Lower lobe of right lung (tissue), 2 donors: ENCODE measurements around the gene TRMT11. TPM values are rescaled to one million over a fixed set of nuclear protein-coding genes. Genes with fewer than 3 reads are reported as not detected.

ENCODE experiments used
- ATAC-seq, 2 donors: fragments of 200-7000 bp; cut with Tn5 transposase; one replicate each; pipeline ENCODE4 v1.9.1; 2020 to 2022; ENCODE audit warnings: mild to moderate bottlenecking in 2 of 2, moderate library complexity in 2 of 2
- DNase-seq: peaks from one replicate; pipeline ENCODE4 v3.0.0-alpha.2; 2020
- H3K27ac ChIP-seq: fragments of 200-600 bp; one replicate; pipeline ENCODE4 v1.8.0; 2022
- H3K27me3 ChIP-seq: fragments of 200-600 bp; one replicate; pipeline ENCODE4 v1.8.0; 2022; ENCODE audit warnings: low read depth
- H3K36me3 ChIP-seq: fragments of 200-600 bp; one replicate; pipeline ENCODE4 v1.8.0; 2022; ENCODE audit warnings: mild to moderate bottlenecking
- H3K4me1 ChIP-seq: fragments of 200-600 bp; one replicate; pipeline ENCODE4 v1.8.0; 2022
- H3K4me3 ChIP-seq: fragments of 200-600 bp; one replicate; pipeline ENCODE4 v1.8.0; 2022; ENCODE audit warnings: mild to moderate bottlenecking
- H3K9me3 ChIP-seq: fragments of 200-600 bp; one replicate; pipeline ENCODE4 v1.8.0; 2022
- intact Hi-C: fragments of 100-400 bp; cut with DNase I; formaldehyde crosslinking; loops from one replicate; pipeline ENCODE4 v1.11.0; 2022
- total RNA-seq: library from RNA; stranded (reverse); fragmentation: NEBNext Ultra II Directional; extraction: Animal tissue kit (Norgen Biotek cat#: 25700); gene quantifications from one replicate; pipeline ENCODE4 v1.2.1, GENCODE V29; 2021
- TF ChIP-seq, protein P1 (sequence below): fragments of 200-600 bp; IDR thresholded peaks from one replicate; pipeline ENCODE4 v1.8.0; 2022; ENCODE audit warnings: antibody characterized with exemption, mild to moderate bottlenecking
- donor health status: DM: no; HTN: yes; CAD: no; lungs with severe emphysema.

TRMT11 gene
- total RNA-seq, 1 donor from 2014 or later = 17.1 TPM

DNA sequence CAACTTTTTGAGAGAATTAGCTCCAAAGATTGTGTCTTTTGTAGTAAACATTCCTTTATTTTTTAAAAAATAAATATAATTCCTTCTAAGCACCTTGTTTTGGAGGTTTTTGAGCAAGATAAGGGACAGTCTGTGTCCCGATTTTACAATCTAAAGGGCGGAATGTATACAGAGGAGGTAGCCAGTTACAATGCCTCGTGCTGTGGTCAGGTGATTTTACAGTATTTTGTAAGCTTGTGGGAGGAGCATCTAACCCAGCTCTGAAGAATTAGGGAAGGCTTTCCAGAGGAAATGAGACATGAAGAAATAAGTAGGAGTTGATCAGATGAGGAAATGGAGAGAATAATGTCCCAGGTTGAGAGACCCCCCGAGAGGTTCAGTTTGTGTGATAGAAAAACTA, 28.5 kb upstream of the TRMT11 start:
- Histone ChIP-seq H3K27me3 (no peaks in the 10 kb centered on the region), H3K4me3 (peak overlapping the region; percentile 95), H3K36me3 (no peaks in the 10 kb centered on the region), H3K9me3 (no peaks in the 10 kb centered on the region), H3K4me1 (peaks cover 25% of the 10 kb centered on the region), H3K27ac (peak overlapping the region; percentile 95)
- intact Hi-C loops = no loop called here
- ATAC-seq (peak; percentile 64 to 72), DNase-seq (no peak)
- TF ChIP-seq, protein P1, sequence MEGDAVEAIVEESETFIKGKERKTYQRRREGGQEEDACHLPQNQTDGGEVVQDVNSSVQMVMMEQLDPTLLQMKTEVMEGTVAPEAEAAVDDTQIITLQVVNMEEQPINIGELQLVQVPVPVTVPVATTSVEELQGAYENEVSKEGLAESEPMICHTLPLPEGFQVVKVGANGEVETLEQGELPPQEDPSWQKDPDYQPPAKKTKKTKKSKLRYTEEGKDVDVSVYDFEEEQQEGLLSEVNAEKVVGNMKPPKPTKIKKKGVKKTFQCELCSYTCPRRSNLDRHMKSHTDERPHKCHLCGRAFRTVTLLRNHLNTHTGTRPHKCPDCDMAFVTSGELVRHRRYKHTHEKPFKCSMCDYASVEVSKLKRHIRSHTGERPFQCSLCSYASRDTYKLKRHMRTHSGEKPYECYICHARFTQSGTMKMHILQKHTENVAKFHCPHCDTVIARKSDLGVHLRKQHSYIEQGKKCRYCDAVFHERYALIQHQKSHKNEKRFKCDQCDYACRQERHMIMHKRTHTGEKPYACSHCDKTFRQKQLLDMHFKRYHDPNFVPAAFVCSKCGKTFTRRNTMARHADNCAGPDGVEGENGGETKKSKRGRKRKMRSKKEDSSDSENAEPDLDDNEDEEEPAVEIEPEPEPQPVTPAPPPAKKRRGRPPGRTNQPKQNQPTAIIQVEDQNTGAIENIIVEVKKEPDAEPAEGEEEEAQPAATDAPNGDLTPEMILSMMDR = no peak

DNA sequence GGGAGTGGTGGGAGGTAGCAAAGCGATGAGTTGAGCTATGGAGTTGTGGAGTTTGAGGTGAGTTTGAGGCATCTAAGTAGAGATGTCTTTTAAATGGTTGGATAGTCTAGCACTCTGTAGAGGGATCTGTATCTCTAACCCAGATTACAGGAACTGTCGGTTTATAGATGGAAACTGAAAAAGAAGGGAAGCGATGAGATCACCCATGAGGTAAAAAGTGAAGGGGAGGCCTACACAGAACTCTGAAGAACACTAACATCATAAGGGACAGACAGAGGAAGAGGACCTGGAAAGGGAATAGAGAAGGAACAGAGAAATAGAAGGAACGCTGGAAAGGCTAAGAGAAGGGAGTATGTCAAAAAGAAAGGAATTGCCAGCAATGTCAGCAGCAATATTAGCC, 27.3 kb upstream of the TRMT11 start:
- Histone ChIP-seq H3K36me3 (no peaks in the 10 kb centered on the region), H3K27ac (peak overlapping the region; percentile 95), H3K27me3 (no peaks in the 10 kb centered on the region), H3K4me1 (peaks cover 25% of the 10 kb centered on the region), H3K9me3 (no peaks in the 10 kb centered on the region), H3K4me3 (no peak overlapping the region)
- ATAC-seq (no peak), DNase-seq (no peak)
- TF ChIP-seq, protein P1 = no peak
- intact Hi-C loops = no loop called here

DNA sequence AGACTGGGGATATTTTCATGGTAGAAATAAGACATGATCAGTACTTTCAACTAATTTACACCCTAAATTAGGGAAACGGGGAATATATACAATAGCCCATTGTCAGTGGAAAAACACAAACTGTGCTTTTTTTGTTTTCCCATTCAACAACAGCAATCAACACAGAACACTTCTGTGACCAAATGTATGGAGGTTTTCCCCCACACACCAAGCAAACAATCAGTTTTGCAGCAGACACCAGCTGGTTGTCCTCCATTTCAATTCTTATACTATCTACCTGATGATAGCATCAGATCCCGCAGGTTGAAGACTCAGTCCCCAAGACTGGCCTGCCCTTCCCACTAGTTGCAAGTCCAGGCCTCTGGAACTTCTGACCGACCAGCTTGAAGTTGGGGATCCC, 25.2 kb upstream of the TRMT11 start:
- Histone ChIP-seq H3K36me3 (no peaks in the 10 kb centered on the region), H3K4me3 (no peak overlapping the region), H3K9me3 (no peaks in the 10 kb centered on the region), H3K27me3 (no peaks in the 10 kb centered on the region), H3K4me1 (peaks cover 25% of the 10 kb centered on the region), H3K27ac (no peak overlapping the region)
- ATAC-seq (no peak), DNase-seq (no peak)
- TF ChIP-seq, protein P1 = no peak
- intact Hi-C loops = no loop called here

DNA sequence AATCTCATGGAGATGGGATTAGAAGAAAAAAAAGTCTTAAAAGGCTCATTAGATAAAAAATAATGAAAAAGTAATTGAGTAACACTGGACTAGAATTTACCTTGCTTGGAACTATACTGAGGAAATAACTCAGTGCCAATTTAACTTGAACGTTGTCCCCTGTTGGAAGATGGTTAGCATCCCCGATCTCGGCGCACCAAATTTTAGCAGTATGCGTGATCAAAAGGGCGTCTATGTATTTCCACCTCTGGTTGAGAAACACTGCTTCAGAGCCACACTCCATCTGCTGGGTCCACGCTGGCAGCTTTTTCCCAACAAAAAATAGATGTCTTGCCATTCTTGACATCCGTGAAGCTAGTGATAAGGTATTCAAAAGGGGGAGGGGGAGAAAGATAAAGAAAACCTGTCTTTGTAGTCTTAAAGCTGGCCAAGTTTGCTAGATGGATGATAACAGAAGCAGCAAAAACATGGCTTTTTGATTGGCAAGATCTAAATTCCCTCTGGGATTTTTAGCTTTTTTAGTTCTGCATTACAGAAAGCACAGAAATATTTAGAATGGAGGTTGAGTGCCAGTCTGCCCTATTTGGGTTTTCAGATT, 23.3 kb upstream of the TRMT11 start:
- ATAC-seq (no peak), DNase-seq (no peak)
- Histone ChIP-seq H3K4me1 (peaks cover 18% of the 10 kb centered on the region), H3K9me3 (no peaks in the 10 kb centered on the region), H3K36me3 (peaks cover 5% of the 10 kb centered on the region), H3K27me3 (no peaks in the 10 kb centered on the region), H3K4me3 (no peak overlapping the region), H3K27ac (no peak overlapping the region)
- intact Hi-C loops = no loop called here
- TF ChIP-seq, protein P1 = no peak

DNA sequence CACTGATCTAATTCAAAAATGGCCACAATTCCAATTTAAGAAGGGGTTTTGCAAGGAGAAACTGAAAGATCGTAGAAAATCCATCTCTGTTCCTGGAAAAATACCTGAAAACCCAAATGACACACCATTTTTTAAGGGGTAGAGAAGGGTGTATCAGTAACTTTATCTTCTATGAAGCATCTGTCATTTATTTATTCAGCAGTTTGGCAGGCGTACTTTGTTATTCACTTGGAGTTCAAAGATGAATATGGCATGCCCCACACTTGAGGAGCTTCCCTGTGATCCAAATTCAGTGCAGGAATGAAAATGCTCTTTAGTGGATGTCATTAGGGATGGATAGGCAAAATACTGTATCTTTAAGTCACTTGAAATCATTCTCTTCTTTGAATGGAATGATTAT, 22.5 kb upstream of the TRMT11 start:
- no peak for DNase-seq
- Histone ChIP-seq H3K27ac (no peak overlapping the region), H3K9me3 (no peaks in the 10 kb centered on the region), H3K4me3 (no peak overlapping the region), H3K27me3 (no peaks in the 10 kb centered on the region), H3K36me3 (peaks cover 5% of the 10 kb centered on the region), H3K4me1 (peaks cover 10% of the 10 kb centered on the region)
- TF ChIP-seq, protein P1 = no peak
- intact Hi-C loops = no loop called here
- ATAC-seq = no peak
